NCI-H128 (cell line): Measurements from ENCODE around the gene GNAO1.

ENCODE experiments used
- DNase-seq: peaks from one replicate; lab custom pipeline; 2025; ENCODE audit not compliant: unreplicated experiment; lab: John Stamatoyannopoulos, UW

GNAO1 gene

GRCh38 chr16:56198006-56198754 is 6.9 kb downstream of the GNAO1 start:
- DNase-seq = no peak

- DNase-seq = no peak
These were observed 7.4 kb downstream of the GNAO1 start for GRCh38 chr16:56198755-56199114.

- DNase-seq = no peak
These were observed 7.9 kb downstream of the GNAO1 start for GRCh38 chr16:56199164-56199563.

DNA sequence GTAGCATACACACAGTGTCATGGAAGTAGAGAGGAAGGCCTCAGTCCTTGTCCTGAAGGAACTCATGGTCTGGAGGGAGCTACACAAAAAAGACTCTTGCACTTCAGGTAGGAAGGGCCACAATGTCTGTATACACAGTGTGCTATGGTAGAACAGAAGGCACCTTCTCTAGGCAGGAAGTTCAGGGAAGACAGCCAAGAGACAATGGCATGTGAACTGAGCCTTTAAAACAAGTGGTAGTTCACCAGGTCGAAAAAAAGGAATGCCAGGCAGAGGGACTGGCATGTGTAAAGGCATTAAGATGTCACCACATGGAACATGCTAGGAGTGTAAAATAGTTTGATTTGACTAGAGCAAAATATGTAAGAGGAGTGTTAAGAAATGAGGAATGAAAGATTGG is 9.7 kb downstream of the GNAO1 start:
- DNase-seq = no peak

- DNase-seq = no peak
These were observed 10.7 kb downstream of the GNAO1 start for GRCh38 chr16:56202036-56202435.

DNA sequence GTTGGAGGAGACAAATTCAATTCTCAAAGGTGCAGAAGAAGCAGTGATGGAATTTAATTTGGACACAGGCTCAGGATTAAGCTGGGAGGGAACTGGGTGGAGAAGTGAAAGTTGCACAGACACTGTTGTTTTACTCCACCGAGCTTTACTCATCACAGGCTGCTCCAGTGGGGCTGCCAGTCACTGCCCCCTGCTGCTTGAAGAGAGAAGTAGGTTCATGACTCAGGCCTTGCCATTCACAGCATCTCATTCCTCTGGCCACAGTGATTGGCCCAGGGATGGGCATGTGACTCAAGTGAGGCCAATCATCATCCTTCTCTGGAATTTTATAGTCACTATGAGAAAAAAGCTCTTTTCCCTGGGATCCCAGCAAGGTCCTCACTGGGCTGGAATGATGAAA is 11.8 kb downstream of the GNAO1 start:
- DNase-seq = no peak

DNA sequence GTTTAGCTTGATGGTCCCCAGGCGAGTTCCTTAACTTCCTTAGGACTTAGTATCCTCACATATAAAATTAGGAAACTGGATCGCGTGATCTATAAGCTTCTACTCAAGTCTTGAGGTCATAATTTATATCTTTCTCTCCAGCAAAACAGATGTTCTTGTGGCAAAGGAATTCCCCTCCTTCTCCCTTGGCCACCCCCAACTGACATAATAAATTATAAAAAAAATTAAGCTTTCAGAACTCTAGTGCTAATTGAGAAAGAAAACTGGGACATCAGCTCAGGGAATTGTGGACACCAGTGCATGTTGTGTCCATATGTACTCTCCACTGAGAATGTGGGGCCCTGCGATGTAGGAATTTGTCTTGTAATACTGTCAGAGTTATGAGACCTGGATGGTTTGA is 13.5 kb downstream of the GNAO1 start:
- no peak for DNase-seq

DNA sequence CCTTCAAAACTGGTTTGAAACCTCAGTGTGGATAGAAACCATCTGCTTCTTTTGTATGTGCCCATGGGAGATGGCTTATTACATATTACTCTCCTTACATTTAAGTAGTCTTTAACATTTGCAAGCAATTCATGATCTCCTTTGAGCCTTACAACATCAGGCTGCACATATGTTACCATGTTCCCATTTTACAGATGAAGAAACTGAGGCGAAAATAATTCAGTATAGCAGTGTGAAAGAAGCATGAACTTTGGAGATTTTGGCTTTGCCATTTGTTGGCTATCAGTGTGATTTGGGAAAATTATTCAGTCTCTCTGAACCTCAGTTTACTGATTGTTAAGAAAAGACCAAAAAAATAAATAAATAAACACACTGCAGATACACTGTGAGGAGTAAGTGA is 15.7 kb downstream of the GNAO1 start:
- DNase-seq = no peak

- no peak for DNase-seq
These were observed 16.1 kb downstream of the GNAO1 start for GRCh38 chr16:56207421-56207820.

DNA sequence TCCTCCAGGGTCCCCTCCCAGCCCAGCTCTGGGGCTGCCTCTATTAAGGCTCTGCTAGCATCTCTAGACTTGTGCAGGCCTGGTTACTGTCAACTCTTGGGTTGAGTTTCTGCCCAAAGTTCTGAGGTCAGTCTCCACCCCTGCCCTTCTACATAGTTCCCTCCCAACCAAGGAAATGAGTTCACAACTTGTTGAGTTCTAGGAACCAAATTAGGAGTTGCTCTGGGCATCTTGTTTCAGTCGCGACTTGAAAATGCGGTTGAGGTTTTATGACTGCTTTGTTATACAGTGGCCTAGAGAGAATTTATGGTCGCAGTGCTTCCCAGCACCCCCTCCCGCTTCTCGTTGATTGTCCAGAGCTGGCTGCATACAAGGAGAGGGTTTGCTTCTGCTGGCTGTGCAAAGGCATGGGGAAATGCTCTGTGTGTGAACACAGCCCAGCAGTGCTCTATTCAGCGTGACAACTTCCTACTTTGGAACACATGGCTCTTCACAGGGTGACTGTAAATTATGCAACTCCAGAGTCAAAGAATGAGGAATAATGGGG is 20.2 kb downstream of the GNAO1 start:
- DNase-seq = no peak

GRCh38 chr16:56212144-56212543 is 20.9 kb downstream of the GNAO1 start:
- DNase-seq = no peak

- no peak for DNase-seq
These were observed 30.7 kb downstream of the GNAO1 start for GRCh38 chr16:56221995-56222394.

DNA sequence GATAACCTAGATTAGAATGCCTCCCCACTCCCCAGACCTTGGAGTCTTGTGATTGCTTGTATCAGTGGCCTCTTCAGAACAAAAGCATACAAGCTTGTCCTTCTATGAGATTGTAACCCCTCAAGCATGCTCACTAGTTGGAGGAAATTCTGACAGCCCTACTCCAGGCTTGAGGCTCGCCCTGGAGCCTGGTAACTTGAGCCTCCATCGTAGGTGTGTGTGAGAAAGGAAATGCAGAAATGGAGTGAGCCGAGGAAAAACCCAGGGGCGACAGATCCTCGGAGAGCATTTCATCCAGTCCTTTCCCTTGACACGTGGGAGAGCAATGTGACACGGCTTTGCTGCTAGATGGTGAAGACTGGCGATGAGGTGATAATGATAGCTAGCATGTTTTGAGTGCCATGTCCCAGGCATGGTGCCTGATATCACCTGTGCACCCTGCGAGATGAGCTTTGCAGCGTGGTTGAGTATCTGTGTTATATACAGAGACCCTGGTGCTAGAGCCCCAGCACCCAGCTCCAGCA is 31.2 kb downstream of the GNAO1 start:
- DNase-seq = no peak

DNA sequence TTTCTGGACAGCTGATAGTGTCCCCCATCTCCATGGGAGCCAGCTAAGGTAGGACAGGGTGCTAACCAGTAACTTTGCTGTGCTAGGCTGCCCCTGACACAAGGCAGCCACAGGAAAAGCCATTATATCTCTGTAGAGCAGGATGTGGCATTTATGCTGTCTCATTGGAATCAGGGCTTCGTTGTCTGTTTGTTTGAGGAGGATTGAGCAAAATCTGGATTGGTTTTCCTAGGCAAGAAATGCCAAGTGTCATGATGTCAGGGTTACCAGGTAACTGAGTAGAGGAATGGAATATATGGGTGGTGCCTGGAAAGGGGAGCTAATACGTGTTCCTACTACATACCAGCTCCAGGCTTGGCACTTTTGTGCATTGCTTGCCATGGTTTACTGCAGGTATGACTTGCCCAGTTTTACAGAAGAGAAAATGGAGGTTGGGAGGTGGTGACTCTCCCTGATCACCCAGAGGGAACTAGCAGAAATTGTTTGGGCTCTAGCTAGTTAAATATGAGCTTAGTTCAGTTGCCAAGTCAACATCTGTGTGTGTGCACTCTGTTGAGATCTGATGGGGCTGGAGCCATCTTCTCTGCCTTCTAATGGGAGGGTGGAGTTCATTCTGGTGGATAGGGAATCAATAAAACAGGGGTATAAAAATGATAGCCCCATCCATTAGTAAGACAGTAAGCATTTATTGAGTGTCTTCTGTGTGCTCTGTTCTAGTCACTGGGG is 33.9 kb downstream of the GNAO1 start:
- no peak for DNase-seq

DNA sequence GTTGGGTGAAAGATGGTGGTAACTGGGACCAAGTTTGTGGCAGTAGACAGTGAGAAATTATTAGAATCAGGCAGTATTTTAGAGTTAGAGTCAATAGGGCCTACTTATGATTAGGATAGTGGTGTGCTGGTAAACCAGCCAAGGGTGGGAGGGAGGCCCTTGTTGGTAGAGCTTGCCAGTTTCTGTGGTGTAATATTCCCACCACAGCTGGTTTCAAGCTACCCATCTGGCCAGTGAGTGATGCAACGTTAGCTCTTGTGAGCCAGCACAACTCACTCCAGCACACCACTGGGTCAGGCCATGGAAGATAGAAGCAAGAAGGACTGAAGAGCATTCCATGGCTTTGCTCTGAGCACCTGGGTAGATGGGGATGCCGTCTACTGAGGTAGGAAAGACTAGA is 34.9 kb downstream of the GNAO1 start:
- no peak for DNase-seq

GRCh38 chr16:56226845-56227525 is 35.7 kb downstream of the GNAO1 start:
- DNase-seq = no peak

DNA sequence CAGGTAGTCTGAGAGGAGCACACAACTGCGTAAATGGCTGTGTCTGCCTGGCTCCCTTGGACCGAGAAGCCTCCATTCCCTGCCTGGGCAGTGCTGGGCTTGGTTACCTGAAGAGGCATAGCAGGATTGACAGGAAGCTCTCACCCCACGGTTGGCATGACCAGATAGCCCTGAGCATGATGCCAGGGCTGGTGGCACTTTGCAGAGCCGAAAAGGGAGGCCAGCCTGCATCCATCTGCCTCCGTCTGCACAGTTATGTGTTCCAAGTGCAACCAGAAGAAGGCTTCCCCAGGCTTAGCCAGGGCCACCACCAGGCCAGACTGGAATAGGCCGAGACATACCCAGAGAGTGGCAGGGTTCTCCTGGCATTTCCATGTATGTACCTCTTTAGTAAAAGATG is 36.6 kb downstream of the GNAO1 start:
- no peak for DNase-seq

DNA sequence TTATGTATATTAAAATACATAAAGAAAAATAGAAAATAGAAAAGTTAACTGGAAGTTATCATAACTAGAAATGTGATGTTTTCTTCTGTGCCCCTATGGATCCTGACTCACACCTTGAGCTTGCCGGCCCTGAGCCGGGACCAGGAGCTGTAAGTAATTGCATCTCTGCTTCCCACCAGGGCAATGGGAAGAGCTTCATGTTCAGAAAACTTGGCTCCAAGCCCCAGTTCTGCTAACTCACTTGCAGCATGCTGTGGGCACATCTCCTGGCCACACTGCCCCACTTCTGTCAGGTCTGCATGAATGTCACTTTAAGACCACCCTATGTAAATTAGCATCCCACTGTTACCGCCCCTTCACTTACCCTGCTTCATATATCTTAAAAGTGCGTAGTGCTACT is 37.2 kb downstream of the GNAO1 start:
- DNase-seq = no peak

GRCh38 chr16:56233795-56234566 is 42.7 kb downstream of the GNAO1 start:
- no peak for DNase-seq

- DNase-seq = no peak
These were observed 43.4 kb downstream of the GNAO1 start for GRCh38 chr16:56234737-56235136.

DNA sequence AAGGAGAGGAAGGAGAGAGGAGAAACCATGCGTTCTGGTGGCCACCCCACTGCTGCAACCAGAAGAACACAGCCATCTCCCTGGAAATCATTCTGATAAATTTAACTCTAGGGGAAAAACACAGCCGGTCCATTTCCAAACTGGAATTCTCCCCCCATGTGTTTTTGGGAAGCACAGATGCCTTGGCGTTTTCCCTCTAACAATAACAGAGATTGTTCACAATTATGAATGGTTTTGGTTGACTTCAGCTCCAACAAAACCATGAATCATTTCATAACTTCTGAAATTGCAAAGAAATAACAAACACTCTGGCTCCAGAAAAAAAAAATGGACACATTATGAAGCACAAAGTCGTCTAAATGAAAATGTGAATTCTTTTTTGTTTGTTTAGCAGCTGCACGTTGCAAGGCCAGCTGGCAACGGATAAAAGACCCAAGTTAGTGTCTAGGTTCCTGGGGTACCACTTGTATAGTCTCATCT is 46.2 kb downstream of the GNAO1 start:
- DNase-seq = no peak
